GM12872 (cell line): ENCODE measurements around the gene C11orf86.

Experiments used
- TF ChIP-seq, protein P1 (sequence below): IDR thresholded peaks from 3 replicates; pipeline ENCODE4 v1.5.1; 2011; ENCODE audit warnings: low read depth, mild to moderate bottlenecking, low read length, moderate library complexity; ENCODE audit not compliant: insufficient read depth

The C11orf86 gene

GRCh38 chr11:67002297-67002913, 27.3 kb downstream of the C11orf86 start:
- TF ChIP-seq, protein P1, sequence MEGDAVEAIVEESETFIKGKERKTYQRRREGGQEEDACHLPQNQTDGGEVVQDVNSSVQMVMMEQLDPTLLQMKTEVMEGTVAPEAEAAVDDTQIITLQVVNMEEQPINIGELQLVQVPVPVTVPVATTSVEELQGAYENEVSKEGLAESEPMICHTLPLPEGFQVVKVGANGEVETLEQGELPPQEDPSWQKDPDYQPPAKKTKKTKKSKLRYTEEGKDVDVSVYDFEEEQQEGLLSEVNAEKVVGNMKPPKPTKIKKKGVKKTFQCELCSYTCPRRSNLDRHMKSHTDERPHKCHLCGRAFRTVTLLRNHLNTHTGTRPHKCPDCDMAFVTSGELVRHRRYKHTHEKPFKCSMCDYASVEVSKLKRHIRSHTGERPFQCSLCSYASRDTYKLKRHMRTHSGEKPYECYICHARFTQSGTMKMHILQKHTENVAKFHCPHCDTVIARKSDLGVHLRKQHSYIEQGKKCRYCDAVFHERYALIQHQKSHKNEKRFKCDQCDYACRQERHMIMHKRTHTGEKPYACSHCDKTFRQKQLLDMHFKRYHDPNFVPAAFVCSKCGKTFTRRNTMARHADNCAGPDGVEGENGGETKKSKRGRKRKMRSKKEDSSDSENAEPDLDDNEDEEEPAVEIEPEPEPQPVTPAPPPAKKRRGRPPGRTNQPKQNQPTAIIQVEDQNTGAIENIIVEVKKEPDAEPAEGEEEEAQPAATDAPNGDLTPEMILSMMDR, result no peak

DNA sequence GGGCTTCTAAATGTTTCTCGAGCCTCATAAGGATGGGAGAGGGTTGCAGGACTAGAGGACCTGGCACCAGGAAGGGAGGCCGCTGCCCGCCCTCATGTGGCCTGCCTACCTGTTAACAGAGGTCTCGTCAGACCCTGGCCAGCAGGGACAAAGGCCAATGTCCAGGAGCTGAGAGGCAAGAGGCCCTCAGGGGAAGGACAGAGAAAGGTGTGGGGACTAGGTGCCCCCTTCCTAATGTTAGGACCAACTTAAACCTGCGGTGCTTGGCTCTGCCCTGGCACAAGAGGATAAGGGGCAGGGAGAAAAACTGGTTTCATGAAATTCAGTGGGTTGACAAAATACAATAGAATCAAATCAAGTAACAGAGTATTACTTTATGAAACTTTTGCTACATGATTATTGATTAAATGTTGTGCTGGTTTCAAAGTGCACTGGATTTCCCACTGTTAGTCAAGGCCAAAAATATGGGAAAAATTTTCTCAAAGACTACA, 27.9 kb downstream of the C11orf86 start:
- TF ChIP-seq, protein P1, result no peak

- TF ChIP-seq, protein P1, result no peak
Observed at GRCh38 chr11:67006029-67006884, 31.2 kb downstream of the C11orf86 start.

GRCh38 chr11:67007126-67007525, 32.0 kb downstream of the C11orf86 start:
- TF ChIP-seq, protein P1, result no peak

GRCh38 chr11:67010296-67010905, 35.3 kb downstream of the C11orf86 start:
- TF ChIP-seq, protein P1, result no peak

DNA sequence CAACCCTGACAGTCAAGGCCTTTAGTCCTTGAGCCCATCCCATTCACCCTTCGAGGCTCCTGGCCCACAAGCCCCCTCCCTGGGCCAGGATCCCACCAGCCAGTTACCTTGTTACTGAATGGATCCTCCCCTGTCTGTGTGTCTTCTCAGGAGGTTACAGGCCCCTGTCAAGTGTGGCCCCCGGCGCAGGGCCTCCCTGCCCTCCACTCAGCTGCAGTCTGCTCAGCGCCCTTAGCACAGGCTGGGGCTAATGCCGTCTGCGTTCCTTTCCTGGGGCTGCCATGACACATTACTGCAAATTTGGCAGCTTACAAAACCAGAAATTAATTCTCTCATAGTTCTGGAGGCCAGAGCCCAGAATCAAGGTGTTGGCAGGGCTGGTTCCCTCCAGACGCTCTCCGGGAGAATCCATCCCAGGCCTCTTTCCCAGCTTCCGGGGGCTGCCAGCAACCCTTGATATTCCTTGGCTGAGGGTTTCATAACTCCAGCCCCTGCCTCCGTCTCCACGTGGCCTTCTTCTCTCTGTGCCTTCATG, 38.5 kb downstream of the C11orf86 start:
- TF ChIP-seq, protein P1, result no peak

- TF ChIP-seq, protein P1, result no peak
Observed at GRCh38 chr11:67014343-67014742, 39.2 kb downstream of the C11orf86 start.
